Panc1 (cell line): ENCODE results near the gene DHX32.

Source experiments
- CTCF ChIP-seq: fragments of 450-650 bp; IDR thresholded peaks from 2 replicates; pipeline ENCODE4 v1.5.1; 2017; ENCODE audit warnings: mild to moderate bottlenecking
- POLR2AphosphoS5 ChIP-seq: IDR thresholded peaks from 2 replicates; pipeline ENCODE4 v1.6.1; 2012; ENCODE audit warnings: mild to moderate bottlenecking, low read depth, low read length, moderate library complexity

- TF ChIP-seq POLR2AphosphoS5 (no peak), CTCF (no peak)
Observed at GRCh38 chr10:125802131-125802530, 79.0 kb downstream of the DHX32 start.
